B cell (primary cell): Measurements from ENCODE around the gene GATA5.

ENCODE experiments used
- CTCF ChIP-seq: fragments of 200-600 bp; IDR thresholded peaks from one replicate; pipeline ENCODE4 v1.8.0; 2022; ENCODE audit warnings: antibody characterized with exemption, mild to moderate bottlenecking
- EZH2 ChIP-seq: IDR thresholded peaks from 2 replicates; pipeline ENCODE4 v1.6.1; 2012; ENCODE audit warnings: borderline replicate concordance, low read depth, mild to moderate bottlenecking, moderate library complexity, low read length; ENCODE audit not compliant: insufficient read depth, poor library complexity, severe bottlenecking

- no peak for TF ChIP-seq CTCF
- no peak for TF ChIP-seq EZH2
These were observed 17.2 kb downstream of the GATA5 start for GRCh38 chr20:62458275-62459251.
